Mesothelial cell of epicardium (in vitro differentiated cells): ENCODE measurements around the gene CEP85L. TPM values are rescaled to one million over a fixed set of nuclear protein-coding genes. Genes with fewer than 3 reads are reported as not detected.

ENCODE experiments used
- DNase-seq, 2 experiments: peaks; one replicate each; pipeline ENCODE4 v3.0.0; 2021; ENCODE audit warnings: low spot score in 2 of 2; ENCODE audit not compliant: unreplicated experiment in 2 of 2
- H3K27ac Mint-ChIP-seq: 2 replicates; pipeline ENCODE4 v1.8.0; 2021; ENCODE audit warnings: mixed read lengths
- H3K27me3 Mint-ChIP-seq: 2 replicates; pipeline ENCODE4 v1.8.0; 2021; ENCODE audit warnings: low read depth, mixed read lengths
- H3K36me3 Mint-ChIP-seq: 2 replicates; pipeline ENCODE4 v1.8.0; 2021; ENCODE audit warnings: mixed read lengths
- H3K4me1 Mint-ChIP-seq: 2 replicates; pipeline ENCODE4 v1.8.0; 2021; ENCODE audit warnings: mixed read lengths
- H3K4me3 Mint-ChIP-seq: 2 replicates; pipeline ENCODE4 v1.8.0; 2021; ENCODE audit warnings: mild to moderate bottlenecking, moderate library complexity, mixed read lengths
- H3K9me3 Mint-ChIP-seq: 2 replicates; pipeline ENCODE4 v1.8.0; 2021; ENCODE audit warnings: mixed read lengths
- total RNA-seq: library from RNA; stranded (reverse); gene quantifications from 3 replicates; pipeline ENCODE4 v1.2.1, GENCODE V29; 2021
- TF ChIP-seq, protein P1 (sequence below): fragments of 200-600 bp; sonication (generic); IDR thresholded peaks from one replicate; pipeline ENCODE4 v1.5.0; 2021; ENCODE audit warnings: antibody characterized with exemption; ENCODE audit not compliant: unreplicated experiment

The CEP85L gene
- total RNA-seq, 1 donor from 2014 or later: 23.1 TPM

DNA sequence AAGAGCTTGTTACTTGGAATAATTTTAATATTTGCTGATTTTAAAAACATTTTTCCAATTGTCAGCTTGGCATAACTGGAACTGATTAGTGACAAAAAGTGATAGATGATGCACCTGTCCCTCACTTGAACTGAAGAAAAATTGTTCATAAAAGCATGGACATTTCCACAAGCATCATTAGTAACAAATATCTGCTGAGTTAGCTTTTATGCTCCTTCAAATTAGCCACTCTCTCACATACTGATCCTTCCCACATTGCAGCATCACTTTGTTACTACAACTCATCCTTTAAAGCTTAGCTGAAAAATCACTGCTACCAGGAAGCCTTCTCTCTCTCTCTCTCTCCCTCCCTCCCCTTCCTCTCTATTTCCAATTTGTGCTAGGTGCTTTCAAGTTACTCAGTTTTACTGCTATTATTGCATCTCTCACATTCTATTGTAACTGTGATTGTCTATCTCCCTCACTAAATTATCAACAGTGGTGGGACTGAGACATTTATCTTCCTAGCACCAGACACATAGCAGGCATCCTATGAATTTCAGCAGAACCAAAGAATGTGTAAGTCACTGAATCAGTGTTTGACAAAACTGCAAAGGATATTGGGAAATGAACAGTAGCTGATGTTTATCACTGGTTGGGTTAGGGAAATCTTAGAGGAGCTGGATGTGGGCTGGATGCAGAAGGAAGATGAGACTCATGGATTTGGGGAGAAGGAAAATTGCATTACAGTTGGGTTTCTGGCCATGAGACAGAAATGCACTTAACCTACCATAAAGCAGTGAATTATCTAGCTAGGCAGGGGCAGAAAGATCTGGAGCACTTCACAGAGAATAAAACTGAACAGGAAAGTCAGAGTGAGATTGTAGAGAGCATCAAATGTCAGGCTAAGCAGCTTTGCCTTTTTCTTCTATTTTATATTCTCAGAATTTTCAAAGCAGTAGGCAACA, 231.7 kb downstream of the CEP85L start:
- H3K9me3 Mint-ChIP-seq: peaks cover 15% of the 10 kb centered on the region
- DNase-seq: no peak
- H3K27me3 Mint-ChIP-seq: no peaks in the 10 kb centered on the region
- no peak overlapping the region for H3K27ac Mint-ChIP-seq
- peaks cover 1% of the 10 kb centered on the region for H3K36me3 Mint-ChIP-seq
- H3K4me1 Mint-ChIP-seq: no peaks in the 10 kb centered on the region
- H3K4me3 Mint-ChIP-seq: no peak overlapping the region
- TF ChIP-seq, protein P1, sequence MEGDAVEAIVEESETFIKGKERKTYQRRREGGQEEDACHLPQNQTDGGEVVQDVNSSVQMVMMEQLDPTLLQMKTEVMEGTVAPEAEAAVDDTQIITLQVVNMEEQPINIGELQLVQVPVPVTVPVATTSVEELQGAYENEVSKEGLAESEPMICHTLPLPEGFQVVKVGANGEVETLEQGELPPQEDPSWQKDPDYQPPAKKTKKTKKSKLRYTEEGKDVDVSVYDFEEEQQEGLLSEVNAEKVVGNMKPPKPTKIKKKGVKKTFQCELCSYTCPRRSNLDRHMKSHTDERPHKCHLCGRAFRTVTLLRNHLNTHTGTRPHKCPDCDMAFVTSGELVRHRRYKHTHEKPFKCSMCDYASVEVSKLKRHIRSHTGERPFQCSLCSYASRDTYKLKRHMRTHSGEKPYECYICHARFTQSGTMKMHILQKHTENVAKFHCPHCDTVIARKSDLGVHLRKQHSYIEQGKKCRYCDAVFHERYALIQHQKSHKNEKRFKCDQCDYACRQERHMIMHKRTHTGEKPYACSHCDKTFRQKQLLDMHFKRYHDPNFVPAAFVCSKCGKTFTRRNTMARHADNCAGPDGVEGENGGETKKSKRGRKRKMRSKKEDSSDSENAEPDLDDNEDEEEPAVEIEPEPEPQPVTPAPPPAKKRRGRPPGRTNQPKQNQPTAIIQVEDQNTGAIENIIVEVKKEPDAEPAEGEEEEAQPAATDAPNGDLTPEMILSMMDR: no peak

Other genes with a start within 250 kb of the CEP85L start
- gene PLN, start 103.3 kb downstream of the CEP85L start, total RNA-seq: 0.20 to 0.50 TPM (median 0.47 TPM) in 3 replicates
- gene ASF1A, start 242.6 kb upstream of the CEP85L start, total RNA-seq: 22.9 to 28.7 TPM (median 26.4 TPM) in 3 replicates